Measurements from ENCODE around the gene C21orf91.

The C21orf91 gene

GRCh38 chr21:17799414-17800164 is 19.6 kb downstream of the C21orf91 start:
- TF ChIP-seq CTCF (IDR thresholded peaks at IDR 0.05; ENCODE audit: low read depth, low read length, missing control alignments) = no peak
- DNase-seq (ENCODE audit: low read depth) = no peak
- no peak overlapping the region for H3K4me3 ChIP-seq (ENCODE audit: low read depth, low read length)

- H3K4me3 ChIP-seq (ENCODE audit: low read depth, low read length) = no peak overlapping the region
- DNase-seq (ENCODE audit: low read depth) = no peak
- TF ChIP-seq CTCF (IDR thresholded peaks at IDR 0.05; ENCODE audit: low read depth, low read length, missing control alignments) = no peak
Observed at GRCh38 chr21:17798796-17799195, 20.4 kb downstream of the C21orf91 start.

- no peak for DNase-seq (ENCODE audit: low read depth)
- no peak for TF ChIP-seq CTCF (IDR thresholded peaks at IDR 0.05; ENCODE audit: low read depth, low read length, missing control alignments)
- H3K4me3 ChIP-seq (ENCODE audit: low read depth, low read length) = no peak overlapping the region
Observed at GRCh38 chr21:17797967-17798366, 21.2 kb downstream of the C21orf91 start.

- no peak for DNase-seq (ENCODE audit: low read depth)
- no peak for TF ChIP-seq CTCF (IDR thresholded peaks at IDR 0.05; ENCODE audit: low read depth, low read length, missing control alignments)
- H3K4me3 ChIP-seq (ENCODE audit: low read depth, low read length) = no peak overlapping the region
Observed at GRCh38 chr21:17796503-17796902, 22.7 kb downstream of the C21orf91 start.

- no peak for DNase-seq (ENCODE audit: low read depth)
- TF ChIP-seq CTCF (IDR thresholded peaks at IDR 0.05; ENCODE audit: low read depth, low read length, missing control alignments) = no peak
- no peak overlapping the region for H3K4me3 ChIP-seq (ENCODE audit: low read depth, low read length)
Observed at GRCh38 chr21:17796037-17796403, 23.1 kb downstream of the C21orf91 start.

- no peak overlapping the region for H3K4me3 ChIP-seq (ENCODE audit: low read depth, low read length)
- no peak for TF ChIP-seq CTCF (IDR thresholded peaks at IDR 0.05; ENCODE audit: low read depth, low read length, missing control alignments)
- no peak for DNase-seq (ENCODE audit: low read depth)
Observed at GRCh38 chr21:17795146-17796036, 23.8 kb downstream of the C21orf91 start.
